ENCODE results near the gene SORL1.

DNA sequence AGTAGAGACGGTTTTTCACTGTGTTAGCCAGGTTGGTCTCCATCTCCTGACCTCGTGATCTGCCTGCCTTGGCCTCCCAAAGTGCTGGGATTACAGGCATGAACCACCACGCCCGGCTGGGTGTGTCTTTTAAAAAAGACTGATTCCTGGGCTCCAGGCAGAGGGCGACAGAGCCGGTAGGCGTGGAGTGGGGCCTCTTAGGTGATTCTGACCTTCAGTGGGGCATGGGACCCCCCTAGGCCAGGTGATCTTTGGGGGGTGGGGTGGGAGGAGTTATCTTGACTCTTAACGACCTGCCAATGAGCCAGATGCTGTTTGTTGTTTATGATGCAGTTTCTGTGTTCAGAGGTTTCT is 13.6 kb downstream of the SORL1 start:
- TF ChIP-seq, protein P1, sequence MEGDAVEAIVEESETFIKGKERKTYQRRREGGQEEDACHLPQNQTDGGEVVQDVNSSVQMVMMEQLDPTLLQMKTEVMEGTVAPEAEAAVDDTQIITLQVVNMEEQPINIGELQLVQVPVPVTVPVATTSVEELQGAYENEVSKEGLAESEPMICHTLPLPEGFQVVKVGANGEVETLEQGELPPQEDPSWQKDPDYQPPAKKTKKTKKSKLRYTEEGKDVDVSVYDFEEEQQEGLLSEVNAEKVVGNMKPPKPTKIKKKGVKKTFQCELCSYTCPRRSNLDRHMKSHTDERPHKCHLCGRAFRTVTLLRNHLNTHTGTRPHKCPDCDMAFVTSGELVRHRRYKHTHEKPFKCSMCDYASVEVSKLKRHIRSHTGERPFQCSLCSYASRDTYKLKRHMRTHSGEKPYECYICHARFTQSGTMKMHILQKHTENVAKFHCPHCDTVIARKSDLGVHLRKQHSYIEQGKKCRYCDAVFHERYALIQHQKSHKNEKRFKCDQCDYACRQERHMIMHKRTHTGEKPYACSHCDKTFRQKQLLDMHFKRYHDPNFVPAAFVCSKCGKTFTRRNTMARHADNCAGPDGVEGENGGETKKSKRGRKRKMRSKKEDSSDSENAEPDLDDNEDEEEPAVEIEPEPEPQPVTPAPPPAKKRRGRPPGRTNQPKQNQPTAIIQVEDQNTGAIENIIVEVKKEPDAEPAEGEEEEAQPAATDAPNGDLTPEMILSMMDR (conservative IDR thresholded peaks at IDR 0.05) = no peak
- TF ChIP-seq EZH2 (IDR thresholded peaks at IDR 0.05; ENCODE audit: low read depth) = no peak
